ENCODE measurements around the gene RAB20.

RAB20 gene

GRCh38 chr13:110563463-110563774 lies 1.9 kb upstream of the RAB20 start:
- ATAC-seq: no peak
- TF ChIP-seq TSHZ2 (CRISPR knock-in tag; IDR thresholded peaks at IDR 0.05) (no peak), PATZ1 (CRISPR knock-in tag; IDR thresholded peaks at IDR 0.05; ENCODE audit: borderline replicate concordance) (no peak), ZNF8 (CRISPR knock-in tag; IDR thresholded peaks at IDR 0.05) (no peak), SNAI2 (CRISPR knock-in tag; IDR thresholded peaks at IDR 0.05) (no peak), RARB (CRISPR knock-in tag; IDR thresholded peaks at IDR 0.05) (no peak), ZC3H10 (CRISPR knock-in tag; IDR thresholded peaks at IDR 0.05) (no peak), PPARA (CRISPR knock-in tag; IDR thresholded peaks at IDR 0.05; ENCODE audit: borderline replicate concordance) (no peak), BACH2 (CRISPR knock-in tag; IDR thresholded peaks at IDR 0.05; ENCODE audit: borderline replicate concordance) (no peak), ZNF70 (CRISPR knock-in tag; IDR thresholded peaks at IDR 0.05) (no peak), ZNF565 (CRISPR knock-in tag; conservative IDR thresholded peaks at IDR 0.05; ENCODE audit: low read depth) (no peak), TCF4 (CRISPR knock-in tag; IDR thresholded peaks at IDR 0.05; ENCODE audit: borderline replicate concordance) (no peak), OSR1 (CRISPR knock-in tag; IDR thresholded peaks at IDR 0.05) (no peak), POU6F1 (CRISPR knock-in tag; IDR thresholded peaks at IDR 0.05; ENCODE audit: borderline replicate concordance, low read depth) (no peak), CSRNP3 (CRISPR knock-in tag; IDR thresholded peaks at IDR 0.05) (no peak)

GRCh38 chr13:110562696-110563462 lies 1.4 kb upstream of the RAB20 start:
- ATAC-seq: no peak
- TF ChIP-seq ARNTL (CRISPR knock-in tag; IDR thresholded peaks at IDR 0.05; ENCODE audit: borderline replicate concordance, low read depth): no peak
- TF ChIP-seq ZNF70 (CRISPR knock-in tag; IDR thresholded peaks at IDR 0.05): no peak
- TF ChIP-seq CSDC2 (CRISPR knock-in tag; IDR thresholded peaks at IDR 0.05): no peak
- no peak for TF ChIP-seq ZC3H10 (CRISPR knock-in tag; IDR thresholded peaks at IDR 0.05)
- TF ChIP-seq ZNF565 (CRISPR knock-in tag; conservative IDR thresholded peaks at IDR 0.05; ENCODE audit: low read depth): no peak
- no peak for TF ChIP-seq OSR1 (CRISPR knock-in tag; IDR thresholded peaks at IDR 0.05)
- TF ChIP-seq TSHZ2 (CRISPR knock-in tag; IDR thresholded peaks at IDR 0.05): no peak
- no peak for TF ChIP-seq PATZ1 (CRISPR knock-in tag; IDR thresholded peaks at IDR 0.05; ENCODE audit: borderline replicate concordance)
- TF ChIP-seq RARB (CRISPR knock-in tag; IDR thresholded peaks at IDR 0.05): no peak
- no peak for TF ChIP-seq SNAI2 (CRISPR knock-in tag; IDR thresholded peaks at IDR 0.05)
- TF ChIP-seq ZNF8 (CRISPR knock-in tag; IDR thresholded peaks at IDR 0.05): no peak
- no peak for TF ChIP-seq ZFP30 (CRISPR knock-in tag; IDR thresholded peaks at IDR 0.05)
- no peak for TF ChIP-seq BACH2 (CRISPR knock-in tag; IDR thresholded peaks at IDR 0.05; ENCODE audit: borderline replicate concordance)
- no peak for TF ChIP-seq ESRRG (CRISPR knock-in tag; IDR thresholded peaks at IDR 0.05)
- TF ChIP-seq ISL1 (CRISPR knock-in tag; IDR thresholded peaks at IDR 0.05): no peak
- TF ChIP-seq CSRNP3 (CRISPR knock-in tag; IDR thresholded peaks at IDR 0.05): no peak
- TF ChIP-seq CREB5 (CRISPR knock-in tag; IDR thresholded peaks at IDR 0.05; ENCODE audit: low read depth): no peak
